ENCODE results near the gene MBD3. TPM values are rescaled to one million over a fixed set of nuclear protein-coding genes. Genes with fewer than 3 reads are reported as not detected.

MBD3 gene
- total RNA-seq, 1 experiment from 2014 or later, result 128 TPM

DNA sequence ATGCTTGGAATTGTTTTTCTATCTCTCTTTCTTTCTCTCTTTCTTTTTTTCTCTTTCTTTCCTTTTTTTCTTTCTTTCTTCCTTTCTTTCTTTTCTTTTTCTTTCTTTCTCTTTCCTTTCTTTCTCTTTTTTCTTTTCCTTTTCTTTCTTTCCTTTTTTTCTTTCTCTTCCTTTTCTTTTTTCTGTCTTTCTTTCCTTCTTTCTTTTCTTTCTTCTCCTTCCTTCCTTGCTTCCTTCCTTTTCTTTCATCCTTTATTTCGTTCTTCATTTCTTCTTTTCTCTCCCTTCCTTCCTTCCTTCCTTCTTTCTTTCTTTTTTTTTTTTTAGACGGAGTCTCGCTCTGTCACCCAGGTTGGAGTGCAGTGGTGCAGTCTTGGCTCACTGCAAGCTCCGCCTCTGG, 22.7 kb downstream of the MBD3 start:
- Histone ChIP-seq H3K23me2 (ENCODE audit: insufficient read length, low read depth, low read length, poor library complexity, severe bottlenecking) (no peaks in the 10 kb centered on the region), H3K14ac (ENCODE audit: insufficient read depth, low read length) (no peak overlapping the region), H3K4ac (ENCODE audit: low read depth, low read length) (no peak overlapping the region), H4K8ac (replicated peaks; ENCODE audit: insufficient read length, low read depth, low read length) (no peak overlapping the region), H2BK5ac (ENCODE audit: insufficient read length, low read length) (no peak overlapping the region), H2AFZ (ENCODE audit: low read length) (no peak overlapping the region), H3K23ac (ENCODE audit: insufficient read length, low read depth, low read length) (no peak overlapping the region), H3K27ac (ENCODE audit: insufficient read length, low read depth, low read length) (no peak overlapping the region), H3K9me3 (ENCODE audit: control insufficient read depth, low read depth, low read length) (no peaks in the 10 kb centered on the region), H4K20me1 (ENCODE audit: control insufficient read depth, insufficient read depth, insufficient read length) (no peaks in the 10 kb centered on the region), H3T11ph (ENCODE audit: low read length) (no peak overlapping the region), H2BK12ac (ENCODE audit: insufficient read length, low read depth, low read length) (no peak overlapping the region), H3K56ac (ENCODE audit: insufficient read length, low read depth, low read length) (no peak overlapping the region), H2AK5ac (ENCODE audit: insufficient read length, low read length) (no peak overlapping the region), H3K18ac (ENCODE audit: insufficient read length, low read depth, low read length) (no peak overlapping the region), H3K79me2 (ENCODE audit: insufficient read depth, low read length) (peaks cover 11% of the 10 kb centered on the region; the same call in 1 of the 2 replicates), H3K4me1 (ENCODE audit: insufficient read depth, low read length) (no peaks in the 10 kb centered on the region), H3K9ac (ENCODE audit: extremely low read depth, insufficient read length, low read length) (no peak overlapping the region), H2BK120ac (ENCODE audit: low read depth, low read length, poor library complexity, severe bottlenecking) (no peak overlapping the region), H2BK15ac (ENCODE audit: low read depth, low read length) (no peak overlapping the region), H4K91ac (ENCODE audit: insufficient read length, low read depth, low read length) (no peak overlapping the region), H4K5ac (ENCODE audit: insufficient read length, low read depth, low read length) (no peak overlapping the region), H3K79me1 (ENCODE audit: insufficient read depth, low read depth, low read length, poor library complexity, severe bottlenecking) (peaks cover 3% of the 10 kb centered on the region), H3K27me3 (ENCODE audit: insufficient read depth, low read length) (no peaks in the 10 kb centered on the region; the same call in 1 of the 2 replicates), H2BK20ac (ENCODE audit: low read depth, low read length, poor library complexity, severe bottlenecking) (no peak overlapping the region), H3K4me2 (ENCODE audit: insufficient read depth, insufficient read length, low read length) (no peak overlapping the region)
- Mint-ChIP-seq H3K4me1 (peaks cover 2 to 14% of the 10 kb centered on the region in 2 experiments; a peak in 3 of 4 replicates), H3K27me3 (ENCODE audit: low read depth) (peaks cover 38% of the 10 kb centered on the region), H3K27ac (no peak overlapping the region; a peak in 1 of 7 replicates), H3K4me3 (peak overlapping the region in 1 of 2 experiments; percentile 43; a peak in 2 of 5 replicates), H3K36me3 (ENCODE audit: insufficient read depth in 1 of 3, low read depth in 3 of 3) (peaks cover 2 to 5% (median 5%) of the 10 kb centered on the region in 3 experiments; a peak in 5 of 7 replicates), H3K9me3 (peaks cover 2 to 3% of the 10 kb centered on the region in 2 experiments; a peak in 2 of 5 replicates)
- WGBS (ENCODE audit: extremely low coverage, insufficient read length, low lambda C conversion rate), result 100% methylated on average over 1 of the region's 4 CpGs
- DNase-seq, result no peak
- TF ChIP-seq, protein P1, sequence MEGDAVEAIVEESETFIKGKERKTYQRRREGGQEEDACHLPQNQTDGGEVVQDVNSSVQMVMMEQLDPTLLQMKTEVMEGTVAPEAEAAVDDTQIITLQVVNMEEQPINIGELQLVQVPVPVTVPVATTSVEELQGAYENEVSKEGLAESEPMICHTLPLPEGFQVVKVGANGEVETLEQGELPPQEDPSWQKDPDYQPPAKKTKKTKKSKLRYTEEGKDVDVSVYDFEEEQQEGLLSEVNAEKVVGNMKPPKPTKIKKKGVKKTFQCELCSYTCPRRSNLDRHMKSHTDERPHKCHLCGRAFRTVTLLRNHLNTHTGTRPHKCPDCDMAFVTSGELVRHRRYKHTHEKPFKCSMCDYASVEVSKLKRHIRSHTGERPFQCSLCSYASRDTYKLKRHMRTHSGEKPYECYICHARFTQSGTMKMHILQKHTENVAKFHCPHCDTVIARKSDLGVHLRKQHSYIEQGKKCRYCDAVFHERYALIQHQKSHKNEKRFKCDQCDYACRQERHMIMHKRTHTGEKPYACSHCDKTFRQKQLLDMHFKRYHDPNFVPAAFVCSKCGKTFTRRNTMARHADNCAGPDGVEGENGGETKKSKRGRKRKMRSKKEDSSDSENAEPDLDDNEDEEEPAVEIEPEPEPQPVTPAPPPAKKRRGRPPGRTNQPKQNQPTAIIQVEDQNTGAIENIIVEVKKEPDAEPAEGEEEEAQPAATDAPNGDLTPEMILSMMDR (conservative IDR thresholded peaks at IDR 0.05), result no peak

Data from H9 (cell line).